Loucy (cell line): ENCODE data around the gene SCAF8.

ENCODE experiments used
- H2AFZ ChIP-seq: fragments of 200-600 bp; sonication (generic); 2 replicates; pipeline ENCODE4 v1.6.0; 2016; ENCODE audit warnings: antibody characterized with exemption, mild to moderate bottlenecking, low read length, moderate library complexity
- H3F3A ChIP-seq: fragments of 200-600 bp; 2 replicates; pipeline ENCODE4 v1.6.0; 2016; ENCODE audit warnings: antibody characterized with exemption, low read depth, mild to moderate bottlenecking
- H3K27me3 ChIP-seq: fragments of 200-600 bp; sonication (generic); 2 replicates; pipeline ENCODE4 v1.6.1; 2014; ENCODE audit warnings: low read length, mild to moderate bottlenecking; ENCODE audit not compliant: insufficient read depth, poor library complexity, severe bottlenecking
- H3K36me3 ChIP-seq: fragments of 200-600 bp; sonication (generic); 2 replicates; pipeline ENCODE4 v1.6.1; 2016; ENCODE audit warnings: low read length; ENCODE audit not compliant: insufficient read depth
- H3K4me1 ChIP-seq: fragments of 200-600 bp; sonication (generic); 2 replicates; pipeline ENCODE4 v1.5.1; 2014; ENCODE audit warnings: low read length, mild to moderate bottlenecking; ENCODE audit not compliant: insufficient read depth, poor library complexity, severe bottlenecking
- H3K4me2 ChIP-seq: fragments of 200-600 bp; sonication (generic); 2 replicates; pipeline ENCODE4 v1.6.0; 2014; ENCODE audit warnings: antibody characterized with exemption, low read length, low read depth, mild to moderate bottlenecking; ENCODE audit not compliant: poor library complexity, severe bottlenecking
- H3K4me3 ChIP-seq: fragments of 200-600 bp; sonication (generic); 2 replicates; pipeline ENCODE4 v1.5.1; 2014; ENCODE audit warnings: low read length, mild to moderate bottlenecking, mixed read lengths; ENCODE audit not compliant: poor library complexity, severe bottlenecking
- H3K79me2 ChIP-seq: fragments of 200-600 bp; sonication (generic); 2 replicates; pipeline ENCODE4 v1.6.1; 2014; ENCODE audit warnings: low read length; ENCODE audit not compliant: insufficient read depth
- H3K9ac ChIP-seq: fragments of 200-600 bp; sonication (generic); 2 replicates; pipeline ENCODE4 v1.6.0; 2014; ENCODE audit warnings: mild to moderate bottlenecking, low read depth, low read length, moderate library complexity; ENCODE audit not compliant: poor library complexity, severe bottlenecking
- H3K9me2 ChIP-seq: fragments of 200-600 bp; sonication (generic); replicated peaks from 2 replicates; pipeline ENCODE4 v1.6.1; 2016; ENCODE audit warnings: low read depth, low read length, mixed read lengths
- H3K9me3 ChIP-seq: fragments of 200-600 bp; sonication (generic); 2 replicates; pipeline ENCODE4 v1.6.1; 2014; ENCODE audit warnings: mild to moderate bottlenecking, antibody characterized with exemption, low read length, low read depth; ENCODE audit not compliant: insufficient read depth
- H4K20me1 ChIP-seq: fragments of 200-600 bp; sonication (generic); 2 replicates; pipeline ENCODE4 v1.6.0; 2014; ENCODE audit warnings: antibody characterized with exemption, low read length, mild to moderate bottlenecking; ENCODE audit not compliant: insufficient read depth, poor library complexity, severe bottlenecking
- CTCF ChIP-seq: fragments of 200-600 bp; sonication (generic); conservative IDR thresholded peaks from 2 replicates; pipeline ENCODE4 v1.5.1; 2014; ENCODE audit warnings: mild to moderate bottlenecking, antibody characterized with exemption, low read length
- EZH2phosphoT487 ChIP-seq: fragments of 200-600 bp; IDR thresholded peaks from 2 replicates; pipeline ENCODE4 v1.6.1; 2018; ENCODE audit warnings: antibody characterized with exemption, mild to moderate bottlenecking, moderate library complexity, borderline replicate concordance

Gene SCAF8

GRCh38 chr6:154821099-154821498, 87.9 kb downstream of the SCAF8 start:
- Histone ChIP-seq H3K27me3 (no peaks in the 10 kb centered on the region), H3K4me1 (no peaks in the 10 kb centered on the region), H3F3A (no peaks in the 10 kb centered on the region), H2AFZ (no peak overlapping the region), H3K9me2 (no peaks in the 10 kb centered on the region), H3K36me3 (peaks cover 98% of the 10 kb centered on the region), H3K9me3 (no peaks in the 10 kb centered on the region), H3K79me2 (no peaks in the 10 kb centered on the region), H3K4me2 (no peak overlapping the region), H4K20me1 (no peaks in the 10 kb centered on the region), H3K9ac (no peak overlapping the region), H3K4me3 (no peak overlapping the region)
- no peak for TF ChIP-seq CTCF
- no peak for TF ChIP-seq EZH2phosphoT487

- no peaks in the 10 kb centered on the region for H3K9me2 ChIP-seq
- H3F3A ChIP-seq: no peaks in the 10 kb centered on the region
- no peak overlapping the region for H3K4me2 ChIP-seq
- no peak overlapping the region for H2AFZ ChIP-seq
- H3K4me3 ChIP-seq: no peak overlapping the region
- no peaks in the 10 kb centered on the region for H4K20me1 ChIP-seq
- H3K36me3 ChIP-seq: peaks cover 96% of the 10 kb centered on the region
- no peaks in the 10 kb centered on the region for H3K27me3 ChIP-seq
- no peak for TF ChIP-seq EZH2phosphoT487
- no peak for TF ChIP-seq CTCF
- H3K9me3 ChIP-seq: no peaks in the 10 kb centered on the region
- H3K79me2 ChIP-seq: no peaks in the 10 kb centered on the region
- H3K9ac ChIP-seq: no peak overlapping the region
- H3K4me1 ChIP-seq: no peaks in the 10 kb centered on the region
Measured at GRCh38 chr6:154821638-154822037, 88.4 kb downstream of the SCAF8 start.

GRCh38 chr6:154822947-154823558, 89.8 kb downstream of the SCAF8 start:
- peaks cover 94% of the 10 kb centered on the region for H3K36me3 ChIP-seq

More at GRCh38 chr6:154822947-154823558, 89.8 kb downstream of the SCAF8 start:
- Histone ChIP-seq H3K4me3 (no peak overlapping the region), H3K4me2 (no peak overlapping the region), H3K79me2 (no peaks in the 10 kb centered on the region), H3K9ac (no peak overlapping the region), H3F3A (no peaks in the 10 kb centered on the region), H3K27me3 (no peaks in the 10 kb centered on the region), H3K4me1 (no peaks in the 10 kb centered on the region), H4K20me1 (no peaks in the 10 kb centered on the region), H3K9me2 (no peaks in the 10 kb centered on the region), H3K9me3 (no peaks in the 10 kb centered on the region), H2AFZ (no peak overlapping the region)
- no peak for TF ChIP-seq CTCF
- TF ChIP-seq EZH2phosphoT487: no peak
